NCI-H82 treated with DMSO at 0.1 percent for 48 hours (cell line): ENCODE measurements around the gene AGFG2.

Experiments used
- DNase-seq: peaks from one replicate; lab custom pipeline; 2025; ENCODE audit not compliant: unreplicated experiment; lab: John Stamatoyannopoulos, UW

AGFG2 gene

GRCh38 chr7:100570954-100571828 lies 32.2 kb downstream of the AGFG2 start:
- DNase-seq = no peak

GRCh38 chr7:100571829-100572116 lies 32.8 kb downstream of the AGFG2 start:
- no peak for DNase-seq

DNA sequence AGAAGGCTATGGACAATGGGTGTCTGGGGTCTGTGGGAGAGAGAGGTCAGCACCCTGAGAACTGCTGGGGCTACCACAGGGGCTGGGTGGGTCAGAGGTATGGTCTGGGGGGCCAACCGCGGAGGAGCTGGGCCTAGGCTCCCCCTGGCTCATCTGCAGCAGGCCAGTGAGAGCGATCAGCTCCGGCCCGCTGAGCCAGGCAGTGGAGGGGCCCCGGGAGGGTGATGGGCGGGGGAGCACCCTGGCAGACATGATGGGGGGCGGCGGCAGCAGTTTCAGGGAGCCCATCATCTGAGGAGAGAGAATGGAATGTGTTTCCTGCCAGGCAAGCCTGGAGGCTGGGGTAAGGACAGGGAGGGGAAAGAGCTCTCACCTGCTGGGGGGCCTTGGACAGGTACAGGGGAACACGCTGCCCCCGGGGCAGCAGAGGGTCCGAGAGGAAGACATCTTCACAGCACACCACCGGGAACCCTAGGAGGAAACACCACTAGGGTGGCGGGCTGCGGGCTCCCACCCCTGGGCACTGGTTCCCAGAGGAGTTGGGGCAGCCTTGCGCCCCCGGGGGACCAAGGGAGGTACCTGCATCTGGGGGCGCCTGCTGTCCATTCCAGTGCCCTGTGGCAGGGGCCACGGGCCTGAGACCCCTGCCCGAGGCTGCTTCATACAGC lies 33.4 kb downstream of the AGFG2 start:
- DNase-seq = no peak

GRCh38 chr7:100572949-100573675 lies 34.1 kb downstream of the AGFG2 start:
- DNase-seq = no peak

DNA sequence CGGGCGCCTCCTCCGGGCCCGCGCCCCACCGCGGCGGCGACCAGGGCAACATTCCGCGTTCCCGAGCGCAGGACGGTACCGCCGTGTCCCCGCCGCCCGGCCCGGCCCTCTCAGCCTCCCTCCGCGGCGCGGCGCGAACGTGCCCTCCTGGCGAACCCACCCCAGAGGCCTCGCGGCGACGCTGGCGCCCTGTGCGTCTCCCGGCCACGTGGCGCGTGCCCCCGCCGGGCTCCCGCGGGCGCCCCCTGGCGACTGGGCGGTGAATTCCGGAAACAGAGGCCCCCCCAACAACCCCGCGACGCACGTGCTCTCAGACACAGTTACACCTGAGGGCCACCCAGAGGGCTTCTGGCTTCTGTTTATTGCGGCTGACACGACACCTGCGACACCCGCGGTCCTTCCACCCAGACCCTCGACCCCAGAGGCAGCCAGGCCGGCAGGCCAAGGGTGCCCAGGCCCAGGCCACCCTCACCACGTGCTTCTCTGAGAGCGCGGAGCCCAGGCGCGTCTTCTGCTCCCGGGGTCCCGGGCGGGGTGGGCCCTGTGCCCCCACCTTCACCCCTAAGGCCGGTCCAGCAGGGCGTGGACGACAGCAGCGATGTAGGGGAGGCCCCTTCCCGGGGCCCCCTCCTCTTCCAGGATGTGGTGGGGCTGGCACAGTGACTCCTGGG lies 34.8 kb downstream of the AGFG2 start, which contains the start of gene SAP25:
Gene SAP25, minus strand, starts transcription at position 210 of the 671 bp plus-strand sequence. Its CDS starts 158 bp downstream, at position 52.
- no peak for DNase-seq

- DNase-seq = no peak
Measured at GRCh38 chr7:100574362-100575205, 35.6 kb downstream of the AGFG2 start.

DNA sequence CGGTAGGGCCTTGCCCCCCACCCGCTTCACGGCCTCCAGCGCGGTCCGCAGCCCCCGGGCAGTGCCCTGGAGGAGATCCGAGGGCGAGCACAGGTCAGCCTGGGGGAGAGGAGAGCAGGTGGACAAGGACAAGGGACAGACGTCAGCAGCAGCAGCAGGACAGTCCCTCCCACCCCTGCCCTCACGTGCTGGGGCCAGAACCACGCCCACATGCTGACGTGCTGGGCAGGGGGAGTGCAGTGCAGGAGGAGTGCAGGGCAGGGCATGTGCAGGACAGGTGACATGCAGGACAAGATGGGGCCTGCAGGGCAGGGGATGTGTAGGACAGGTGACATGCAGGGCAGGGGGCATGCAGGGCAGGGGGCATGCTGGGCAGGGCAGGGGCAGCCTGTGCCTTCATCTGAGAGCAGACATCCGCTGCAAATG lies 36.2 kb downstream of the AGFG2 start:
- no peak for DNase-seq

GRCh38 chr7:100575746-100576383 lies 36.9 kb downstream of the AGFG2 start:
- no peak for DNase-seq

GRCh38 chr7:100576384-100576993 lies 37.5 kb downstream of the AGFG2 start:
- no peak for DNase-seq

GRCh38 chr7:100577103-100577502 lies 38.1 kb downstream of the AGFG2 start:
- DNase-seq = no peak

DNA sequence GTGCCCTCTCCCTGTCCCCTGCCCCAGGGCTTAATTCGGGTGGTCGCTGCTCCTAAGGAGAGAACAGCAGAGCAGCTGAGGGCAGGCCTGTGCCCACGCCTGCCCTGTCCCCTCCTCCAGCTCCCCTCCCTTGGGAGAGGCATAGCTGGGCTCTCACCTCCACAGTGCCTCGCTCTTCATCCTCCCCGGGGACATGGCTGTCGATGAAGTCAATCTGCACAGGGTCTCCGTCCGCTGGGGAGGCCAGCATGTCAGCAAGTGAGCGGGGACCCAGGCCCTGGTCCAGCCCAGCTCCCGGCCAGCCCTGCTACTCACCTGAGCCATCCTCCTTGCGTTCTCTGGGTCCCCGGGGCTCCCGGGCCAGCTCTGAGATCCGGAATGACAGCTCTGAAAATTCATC lies 38.5 kb downstream of the AGFG2 start:
- no peak for DNase-seq

GRCh38 chr7:100578246-100579183 lies 39.5 kb downstream of the AGFG2 start:
- no peak for DNase-seq

GRCh38 chr7:100580466-100581283 lies 41.7 kb downstream of the AGFG2 start:
- no peak for DNase-seq

- DNase-seq = no peak
Measured at GRCh38 chr7:100582041-100582579, 43.1 kb downstream of the AGFG2 start.

- DNase-seq = no peak
Measured at GRCh38 chr7:100582650-100583049, 43.6 kb downstream of the AGFG2 start.

DNA sequence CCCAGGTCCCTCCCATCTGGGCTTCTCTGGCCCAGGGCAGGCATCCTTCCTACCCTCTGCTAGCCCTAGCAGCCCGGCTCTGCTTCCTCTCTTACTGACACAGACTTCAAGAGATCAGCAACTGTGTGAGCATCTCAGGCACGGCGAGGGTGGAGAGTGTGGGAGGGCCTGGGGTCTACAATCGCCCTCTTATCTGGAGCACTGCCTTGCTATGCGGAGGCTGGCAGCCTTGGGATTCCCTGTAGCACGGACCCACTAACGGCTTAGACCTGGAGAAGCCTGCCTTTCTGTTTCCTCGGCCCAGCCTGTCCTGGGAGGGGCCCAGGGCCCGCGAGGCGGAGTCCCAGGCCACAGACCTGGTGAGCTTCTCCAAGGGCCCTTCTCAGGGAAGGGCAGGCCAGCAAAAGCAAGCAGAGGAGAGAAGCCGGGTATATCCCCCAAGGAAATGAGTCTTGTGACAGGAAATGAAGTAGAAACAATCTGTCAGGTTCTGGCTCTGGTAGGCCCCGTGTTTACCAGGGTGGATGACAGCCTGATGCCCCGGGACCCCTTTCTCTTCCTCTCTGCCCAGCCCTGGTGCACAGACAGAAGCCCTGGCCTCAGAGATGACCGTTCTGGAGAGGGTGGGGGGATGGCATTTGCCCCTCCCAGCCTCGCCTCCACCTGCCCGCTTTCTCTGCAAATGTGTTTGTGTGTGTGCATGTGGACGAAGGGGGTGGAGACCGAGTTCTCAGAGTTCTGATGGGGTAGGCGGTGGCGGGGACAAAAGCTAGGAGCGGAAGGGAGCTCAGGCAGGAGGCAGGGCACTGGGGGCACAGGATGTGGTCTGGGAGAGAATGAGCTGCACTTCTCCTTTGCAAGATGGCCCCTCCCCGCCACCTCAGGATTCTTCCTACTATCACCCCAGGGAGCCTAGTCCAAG lies 44.4 kb downstream of the AGFG2 start:
- DNase-seq = no peak
